Cortex of kidney (tissue), 1 donor: ENCODE data around the gene NTSR1.

Experiments
- DNase-seq: peaks from one replicate; lab custom pipeline; 2025; lab: John Stamatoyannopoulos, UW

NTSR1 gene

GRCh38 chr20:62787321-62787720 is 78.7 kb downstream of the NTSR1 start:
- DNase-seq, result no peak

GRCh38 chr20:62787866-62788265 is 79.2 kb downstream of the NTSR1 start:
- DNase-seq, result no peak

GRCh38 chr20:62788607-62789006 is 80.0 kb downstream of the NTSR1 start:
- no peak for DNase-seq

- DNase-seq, result no peak
Observed at GRCh38 chr20:62790075-62790474, 81.4 kb downstream of the NTSR1 start.

GRCh38 chr20:62791301-62792181 is 82.9 kb downstream of the NTSR1 start:
- no peak for DNase-seq

GRCh38 chr20:62792182-62792939 is 83.7 kb downstream of the NTSR1 start:
- no peak for DNase-seq

GRCh38 chr20:62792940-62793756 is 84.5 kb downstream of the NTSR1 start:
- DNase-seq, result no peak

- DNase-seq, result no peak
Observed at GRCh38 chr20:62793757-62794006, 85.0 kb downstream of the NTSR1 start.

GRCh38 chr20:62794007-62794724 is 85.5 kb downstream of the NTSR1 start:
- peak; percentile 50 for DNase-seq

- DNase-seq, result no peak
Observed at GRCh38 chr20:62795023-62795761, 86.6 kb downstream of the NTSR1 start.

GRCh38 chr20:62796699-62797491 is 88.3 kb downstream of the NTSR1 start:
- no peak for DNase-seq

GRCh38 chr20:62797671-62798532 is 89.3 kb downstream of the NTSR1 start:
- no peak for DNase-seq

- DNase-seq, result no peak
Observed at GRCh38 chr20:62799036-62799435, 90.4 kb downstream of the NTSR1 start.

- DNase-seq, result no peak
Observed at GRCh38 chr20:62799459-62799858, 90.8 kb downstream of the NTSR1 start.

- DNase-seq, result no peak
Observed at GRCh38 chr20:62799873-62800272, 91.2 kb downstream of the NTSR1 start.

GRCh38 chr20:62800314-62801259 is 92.0 kb downstream of the NTSR1 start:
- DNase-seq, result no peak

GRCh38 chr20:62801284-62802010 is 92.8 kb downstream of the NTSR1 start:
- no peak for DNase-seq
